WERI-Rb-1 (cell line): ENCODE measurements around the gene NPAS1.

ENCODE experiments used
- DNase-seq: peaks from one replicate; pipeline ENCODE4 v3.0.0-alpha.2; 2020
- H3K27ac ChIP-seq: fragments of 250-450 bp; sonication (Bioruptor Pico); 2 replicates; pipeline ENCODE4 v1.5.1; 2020; ENCODE audit warnings: mild to moderate bottlenecking, moderate library complexity
- H3K27me3 ChIP-seq: fragments of 250-450 bp; sonication (Bioruptor Pico); 2 replicates; pipeline ENCODE4 v1.5.1; 2021; ENCODE audit warnings: mild to moderate bottlenecking, low read depth, moderate library complexity; ENCODE audit not compliant: insufficient read depth, severe bottlenecking
- H3K36me3 ChIP-seq: fragments of 250-450 bp; sonication (Bioruptor Pico); 2 replicates; pipeline ENCODE4 v1.5.1; 2020; ENCODE audit warnings: mild to moderate bottlenecking, moderate library complexity
- H3K4me3 ChIP-seq: 2 replicates; pipeline ENCODE4 v1.5.1; 2011; ENCODE audit warnings: low read depth, mild to moderate bottlenecking, control low read depth, low read length
- H3K9me3 ChIP-seq: fragments of 250-450 bp; sonication (Bioruptor Pico); 2 replicates; pipeline ENCODE4 v1.5.1; 2021; ENCODE audit warnings: mild to moderate bottlenecking, moderate library complexity; ENCODE audit not compliant: severe bottlenecking
- TF ChIP-seq, protein P1 (sequence below): IDR thresholded peaks from 2 replicates; pipeline ENCODE4 v1.5.1; 2011; ENCODE audit warnings: low read depth, mild to moderate bottlenecking, control low read depth, inconsistent platforms, low read length

Gene NPAS1

DNA sequence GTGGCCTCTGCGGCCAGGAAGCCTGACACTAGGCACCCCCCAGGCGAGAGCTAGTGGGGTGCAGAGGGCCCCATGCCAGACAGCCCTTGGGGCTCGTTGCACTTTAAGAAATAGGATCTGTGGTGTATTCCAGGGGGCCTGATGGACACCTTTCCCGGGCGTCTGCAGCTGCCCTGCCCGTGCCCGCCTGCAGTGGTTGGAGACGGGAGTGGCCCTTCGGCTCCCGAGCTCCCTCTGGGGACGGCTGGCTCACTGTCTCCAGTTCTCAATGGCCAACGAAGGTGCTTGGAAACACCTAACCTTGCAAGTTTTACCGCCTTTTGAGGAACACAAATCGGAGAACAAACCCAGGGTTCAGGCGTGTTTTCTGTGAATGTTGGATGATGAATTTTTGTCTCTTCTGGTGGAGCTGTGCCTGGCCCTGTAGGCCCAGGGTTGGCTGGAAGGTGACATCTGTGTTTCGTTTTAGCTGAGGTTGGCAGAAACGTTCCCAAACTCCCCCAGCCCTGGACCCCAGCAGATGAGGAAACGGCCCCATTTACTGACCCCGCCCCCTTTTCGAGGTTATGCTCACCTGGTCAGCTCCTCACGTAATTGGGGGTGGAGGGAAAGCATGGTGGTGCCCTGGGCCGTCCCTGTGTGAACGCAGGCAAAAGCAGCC lies 17.4 kb upstream of the NPAS1 start:
- peaks cover 25% of the 10 kb centered on the region for H3K36me3 ChIP-seq

DNA sequence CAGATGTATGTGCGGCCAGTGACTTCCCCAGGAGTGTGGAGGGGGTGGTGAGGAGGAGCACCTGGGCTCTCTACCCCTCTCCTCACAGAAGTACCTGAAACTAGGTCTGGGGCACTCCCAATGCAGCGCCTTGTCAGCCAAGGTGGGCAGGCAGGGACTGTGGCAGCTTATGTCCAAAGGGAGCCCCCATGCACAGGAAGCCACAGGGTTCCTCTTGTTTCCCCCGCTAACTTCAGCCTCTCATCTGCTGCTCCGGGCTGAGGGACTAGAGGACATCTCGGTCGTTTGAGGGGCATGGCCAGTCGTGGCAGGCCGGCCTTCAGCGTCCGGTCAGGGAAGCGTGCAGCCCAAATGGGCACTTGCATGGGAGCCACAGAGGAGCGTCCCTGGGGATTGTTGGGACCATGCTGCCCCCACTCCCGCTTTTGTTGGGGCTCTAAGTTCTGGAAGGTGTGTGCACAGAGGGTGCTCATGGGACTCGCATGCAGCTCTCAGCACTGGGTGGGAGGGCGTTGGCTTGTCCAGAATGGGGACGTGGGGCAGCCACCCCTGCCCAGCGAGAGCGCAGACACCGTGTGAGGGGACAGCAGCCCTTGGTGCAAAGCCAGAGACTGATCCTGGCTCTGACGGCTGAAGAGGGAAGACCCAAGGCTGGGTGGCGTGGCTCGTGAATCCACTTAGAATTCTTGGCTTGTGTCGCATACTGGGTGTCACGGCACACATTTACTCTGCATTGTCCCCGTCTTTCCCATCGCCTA lies 16.6 kb upstream of the NPAS1 start:
- H3K9me3 ChIP-seq = no peaks in the 10 kb centered on the region
- TF ChIP-seq, protein P1, sequence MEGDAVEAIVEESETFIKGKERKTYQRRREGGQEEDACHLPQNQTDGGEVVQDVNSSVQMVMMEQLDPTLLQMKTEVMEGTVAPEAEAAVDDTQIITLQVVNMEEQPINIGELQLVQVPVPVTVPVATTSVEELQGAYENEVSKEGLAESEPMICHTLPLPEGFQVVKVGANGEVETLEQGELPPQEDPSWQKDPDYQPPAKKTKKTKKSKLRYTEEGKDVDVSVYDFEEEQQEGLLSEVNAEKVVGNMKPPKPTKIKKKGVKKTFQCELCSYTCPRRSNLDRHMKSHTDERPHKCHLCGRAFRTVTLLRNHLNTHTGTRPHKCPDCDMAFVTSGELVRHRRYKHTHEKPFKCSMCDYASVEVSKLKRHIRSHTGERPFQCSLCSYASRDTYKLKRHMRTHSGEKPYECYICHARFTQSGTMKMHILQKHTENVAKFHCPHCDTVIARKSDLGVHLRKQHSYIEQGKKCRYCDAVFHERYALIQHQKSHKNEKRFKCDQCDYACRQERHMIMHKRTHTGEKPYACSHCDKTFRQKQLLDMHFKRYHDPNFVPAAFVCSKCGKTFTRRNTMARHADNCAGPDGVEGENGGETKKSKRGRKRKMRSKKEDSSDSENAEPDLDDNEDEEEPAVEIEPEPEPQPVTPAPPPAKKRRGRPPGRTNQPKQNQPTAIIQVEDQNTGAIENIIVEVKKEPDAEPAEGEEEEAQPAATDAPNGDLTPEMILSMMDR = no peak
- peaks cover 20% of the 10 kb centered on the region for H3K36me3 ChIP-seq
- DNase-seq = no peak
- H3K27me3 ChIP-seq = no peaks in the 10 kb centered on the region
- H3K4me3 ChIP-seq = no peak overlapping the region
- no peak overlapping the region for H3K27ac ChIP-seq

More for the DNA sequence above, 17.4 kb upstream of the NPAS1 start:
- Histone ChIP-seq H3K9me3 (no peaks in the 10 kb centered on the region), H3K4me3 (no peak overlapping the region), H3K27ac (no peak overlapping the region), H3K27me3 (no peaks in the 10 kb centered on the region)
- TF ChIP-seq, protein P1 = no peak
- no peak for DNase-seq

DNA sequence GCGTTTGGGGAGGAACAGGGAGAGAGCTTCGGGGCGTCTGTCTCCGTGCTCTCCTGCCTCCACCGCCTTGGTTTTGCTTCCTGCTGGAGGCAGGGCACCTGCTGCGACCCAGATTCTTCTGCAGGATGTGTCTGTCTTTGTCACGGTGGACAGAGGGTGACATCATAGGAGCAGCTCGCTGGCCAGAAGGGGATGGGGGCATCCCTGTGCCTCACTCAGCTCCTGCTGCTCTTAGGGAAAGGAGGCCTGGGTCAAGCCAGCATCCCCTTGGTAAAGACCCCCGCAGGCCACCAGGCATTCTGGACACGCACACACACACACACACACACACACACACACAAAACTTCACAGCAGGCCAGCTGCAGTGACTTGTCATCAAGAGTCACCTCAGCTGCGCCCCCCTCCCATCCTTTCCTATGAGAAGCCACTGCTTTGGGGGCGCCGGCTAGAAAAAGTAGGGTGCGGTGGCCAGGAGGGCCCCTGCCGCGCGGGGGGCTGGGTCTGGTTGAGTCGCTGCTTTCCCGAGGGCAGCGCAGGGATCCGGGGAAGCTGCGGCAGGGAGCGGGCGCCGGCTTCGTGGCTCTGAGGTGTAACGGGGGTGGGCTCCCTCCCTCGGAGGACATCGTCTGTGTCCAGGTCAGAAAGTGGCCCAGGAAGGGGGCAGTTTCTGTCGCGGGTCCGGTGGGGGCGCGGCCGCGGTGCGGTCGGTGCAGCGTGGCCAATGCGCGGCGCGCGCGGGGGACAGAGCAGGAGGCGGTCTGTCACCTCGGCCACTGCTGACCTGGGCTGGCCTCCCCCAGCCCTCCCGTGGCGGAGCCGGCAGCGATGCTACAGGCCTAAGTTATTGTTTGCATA lies 15.8 kb upstream of the NPAS1 start:
- DNase-seq = no peak
- peaks cover 2% of the 10 kb centered on the region for H3K9me3 ChIP-seq
- no peaks in the 10 kb centered on the region for H3K27me3 ChIP-seq
- TF ChIP-seq, protein P1 = no peak
- no peak overlapping the region for H3K4me3 ChIP-seq
- peaks cover 16% of the 10 kb centered on the region for H3K36me3 ChIP-seq
- no peak overlapping the region for H3K27ac ChIP-seq

DNA sequence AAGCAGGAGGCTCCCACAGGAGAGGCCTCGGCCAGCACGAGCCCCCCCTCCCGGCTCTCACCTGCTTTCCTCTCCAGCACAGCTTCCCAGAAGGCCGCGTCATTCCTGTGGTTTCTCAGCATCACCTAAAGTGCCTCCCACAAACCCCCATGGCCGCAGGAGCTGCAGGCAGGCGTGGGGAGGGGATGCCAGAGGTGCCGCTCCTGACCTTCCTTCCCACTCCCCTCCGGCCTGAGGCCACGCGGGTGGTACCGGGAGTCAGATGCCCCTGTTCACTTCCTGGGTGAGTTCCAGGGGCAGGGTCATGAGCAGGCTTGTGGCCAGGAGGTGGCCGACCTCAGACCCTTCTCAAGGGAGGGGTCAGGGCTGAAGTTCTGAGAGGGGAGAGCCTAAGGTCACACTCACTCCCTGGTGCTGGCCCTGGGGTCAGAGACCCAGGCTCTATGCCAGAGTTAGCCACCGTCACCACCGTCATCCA lies 14.4 kb upstream of the NPAS1 start:
- Histone ChIP-seq H3K36me3 (peaks cover 7% of the 10 kb centered on the region), H3K4me3 (no peak overlapping the region), H3K27me3 (no peaks in the 10 kb centered on the region), H3K9me3 (peaks cover 3% of the 10 kb centered on the region), H3K27ac (no peak overlapping the region)
- DNase-seq = no peak
- TF ChIP-seq, protein P1 = no peak

DNA sequence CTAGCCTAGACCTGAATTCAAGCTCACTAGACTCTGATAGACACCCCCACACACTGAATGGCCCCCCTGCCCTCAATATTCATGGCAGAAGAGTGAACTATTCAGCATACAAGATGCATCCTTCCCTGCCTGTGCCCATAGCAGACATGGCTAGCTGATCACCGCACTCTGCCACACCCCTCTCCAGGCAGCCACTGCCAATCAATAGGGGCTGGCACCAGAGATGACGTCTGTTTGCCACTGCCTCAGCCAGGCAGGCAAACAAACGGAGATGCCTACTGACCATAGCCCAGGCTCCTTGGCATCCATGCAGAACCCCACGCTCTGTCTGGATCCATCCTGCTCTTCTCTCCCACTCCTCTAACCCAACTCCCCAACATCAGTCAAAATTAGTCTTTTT lies 13.8 kb upstream of the NPAS1 start:
- no peak for DNase-seq
- no peak overlapping the region for H3K4me3 ChIP-seq
- H3K9me3 ChIP-seq = peaks cover 3% of the 10 kb centered on the region
- no peaks in the 10 kb centered on the region for H3K27me3 ChIP-seq
- no peak overlapping the region for H3K27ac ChIP-seq
- TF ChIP-seq, protein P1 = no peak
- H3K36me3 ChIP-seq = peaks cover 3% of the 10 kb centered on the region
